Common myeloid progenitor, CD34-positive (primary cell): ENCODE data around the gene IMP4.

ENCODE experiments used
- CTCF ChIA-PET: fragments of 350-600 bp; sonication (Branson Sonifier 250); formaldehyde crosslinking; loops from one replicate; lab custom pipeline; 2021; ENCODE audit warnings: antibody characterized with exemption; lab: Charles Lee
- POLR2A ChIA-PET: fragments of 350-600 bp; sonication (Branson Sonifier 250); formaldehyde crosslinking; loops from one replicate; lab custom pipeline; 2021; ENCODE audit warnings: antibody characterized with exemption; lab: Charles Lee
- DNase-seq, 3 donors: peaks; one replicate each; pipeline versions ENCODE4 v3.0.0 to v3.0.0-alpha.2; 2013
- H3K27ac ChIP-seq, 2 experiments: 1 replicate in 1 of 2; 2 replicates in 1 of 2; pipeline ENCODE4 v1.7.0; 2013; ENCODE audit warnings: inconsistent platforms in 2 of 2, low read length in 2 of 2, mild to moderate bottlenecking in 2 of 2, low read depth in 1 of 2, moderate library complexity in 1 of 2; ENCODE audit not compliant: severe bottlenecking in 2 of 2, insufficient read depth in 1 of 2, poor library complexity in 1 of 2
- H3K27me3 ChIP-seq, 5 experiments: replicated peaks in 2 of 5; 1 replicate in 3 of 5; 2 replicates in 2 of 5; pipeline versions ENCODE4 v1.6.1 to v1.7.0; 2013; ENCODE audit warnings: low read length in 4 of 5, mild to moderate bottlenecking in 2 of 5, moderate library complexity in 2 of 5, inconsistent platforms in 1 of 5; ENCODE audit not compliant: insufficient read depth in 5 of 5, control insufficient read depth in 4 of 5
- H3K36me3 ChIP-seq, 4 experiments: 1 replicate in 2 of 4; 2 replicates in 2 of 4; pipeline versions ENCODE4 v1.6.1 to v1.7.0; 2013; ENCODE audit warnings: low read length in 3 of 4, control low read depth in 1 of 4, mild to moderate bottlenecking in 1 of 4; ENCODE audit not compliant: control insufficient read depth in 4 of 4, insufficient read depth in 4 of 4
- H3K4me1 ChIP-seq, 4 experiments: 1 replicate in 3 of 4; 2 replicates in 1 of 4; pipeline versions ENCODE4 v1.6.1 to v1.7.1; 2013; ENCODE audit warnings: low read length in 3 of 4, mild to moderate bottlenecking in 3 of 4, control low read depth in 1 of 4, inconsistent platforms in 1 of 4, moderate library complexity in 1 of 4; ENCODE audit not compliant: control insufficient read depth in 4 of 4, insufficient read depth in 4 of 4; ENCODE audit errors: control extremely low read depth in 1 of 4
- H3K4me3 ChIP-seq, 7 experiments: 1 replicate in 4 of 7; 2 replicates in 3 of 7; pipeline versions ENCODE4 v1.5.1 to v1.7.0; 2013; ENCODE audit warnings: mild to moderate bottlenecking in 7 of 7, low read length in 6 of 7, moderate library complexity in 6 of 7, inconsistent platforms in 2 of 7, low read depth in 2 of 7, control low read depth in 1 of 7; ENCODE audit not compliant: insufficient read depth in 4 of 7, control insufficient read depth in 1 of 7; ENCODE audit errors: extremely low read depth in 1 of 7
- H3K9me3 ChIP-seq, 5 experiments: 1 replicate in 4 of 5; 2 replicates in 1 of 5; pipeline versions ENCODE4 v1.6.1 to v1.7.1; 2013; ENCODE audit warnings: low read length in 4 of 5, mild to moderate bottlenecking in 2 of 5, inconsistent platforms in 1 of 5, low read depth in 1 of 5, moderate library complexity in 1 of 5; ENCODE audit not compliant: control insufficient read depth in 4 of 5, insufficient read depth in 2 of 5; ENCODE audit errors: control extremely low read depth in 1 of 5
- WGBS: methylation state at CpG from one replicate; pipeline ENCODE4 v1.1.5; 2013; ENCODE audit not compliant: insufficient coverage; 5-methylcytosine and 5-hydroxymethylcytosine counted together

The IMP4 gene

GRCh38 chr2:130365075-130365474 is 22.4 kb downstream of the IMP4 start:
- H3K4me3 ChIP-seq, result no peak overlapping the region
- no CpG with 5 or more reads among the region's 2 CpGs for WGBS
- ChIA-PET POLR2A (no interaction called here), CTCF (no interaction called here)
- peaks cover 0 to 7% (median 0%) of the 10 kb centered on the region in 4 experiments for H3K4me1 ChIP-seq
- H3K27ac ChIP-seq, result no peak overlapping the region
- H3K9me3 ChIP-seq, result peaks cover 0 to 2% (median 0%) of the 10 kb centered on the region in 5 experiments
- peak in 2 of 3 donors; percentile 17 to 30 for DNase-seq
- no peaks in the 10 kb centered on the region for H3K36me3 ChIP-seq
- H3K27me3 ChIP-seq, result no peaks in the 10 kb centered on the region

DNA sequence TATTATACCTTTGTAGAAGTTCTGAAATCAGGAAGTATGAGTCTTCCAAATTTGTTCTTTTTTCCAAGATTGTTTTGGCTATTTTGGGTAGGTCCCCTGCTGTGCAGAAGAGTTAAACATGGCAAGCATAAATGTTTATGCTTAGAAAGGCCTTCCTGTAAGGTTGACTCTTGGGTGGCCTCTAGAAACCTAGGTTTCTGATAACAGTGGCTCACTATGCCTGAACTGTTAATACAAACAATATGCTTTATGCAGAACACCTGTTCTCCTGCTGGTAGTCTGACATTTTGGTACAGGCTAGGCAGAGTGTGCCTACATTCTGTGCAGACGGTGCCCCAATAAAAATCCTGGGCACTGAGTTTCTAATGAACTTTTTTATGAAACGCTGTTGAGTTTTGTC is 23.3 kb downstream of the IMP4 start:
- WGBS, result 100% methylated on average over 2 of the region's 2 CpGs
- no peak overlapping the region for H3K4me3 ChIP-seq
- ChIA-PET CTCF (interaction anchor here (1.0 kb wide), 1 partner anchor 24 kb away, joined by 3 read pairs; the partner anchor contains the start of gene IMP4), POLR2A (no interaction called here)
- peaks cover 0 to 2% (median 0%) of the 10 kb centered on the region in 5 experiments for H3K9me3 ChIP-seq
- H3K27ac ChIP-seq, result no peak overlapping the region
- no peaks in the 10 kb centered on the region for H3K27me3 ChIP-seq
- H3K36me3 ChIP-seq, result peaks cover 0 to 3% (median 0%) of the 10 kb centered on the region in 4 experiments
- DNase-seq, result no peak
- peaks cover 0 to 8% (median 2%) of the 10 kb centered on the region in 4 experiments for H3K4me1 ChIP-seq

DNA sequence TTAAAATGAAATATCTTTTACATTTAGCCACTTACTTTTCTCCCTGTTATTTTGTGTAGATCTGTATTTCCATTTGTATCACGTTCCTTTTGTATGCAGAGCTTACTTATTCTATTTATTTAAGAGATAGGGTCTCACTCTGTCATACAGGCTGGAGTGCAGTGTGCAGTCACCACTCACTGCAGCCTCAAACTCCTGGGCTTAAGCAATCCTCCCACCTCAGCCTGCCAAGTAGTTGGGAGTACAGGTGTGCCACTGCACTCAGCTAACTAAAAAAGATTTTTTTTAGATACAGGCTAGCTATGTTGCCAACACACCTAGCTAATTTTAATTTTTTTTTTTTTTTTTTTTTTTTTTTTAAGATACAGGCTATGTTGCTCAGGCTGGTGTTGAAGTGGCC is 24.0 kb downstream of the IMP4 start:
- no peak overlapping the region for H3K4me3 ChIP-seq
- peaks cover 0 to 15% (median 10%) of the 10 kb centered on the region in 4 experiments for H3K4me1 ChIP-seq
- CTCF ChIA-PET, result interaction anchor here (1.0 kb wide), 1 partner anchor 24 kb away, joined by 3 read pairs; the partner anchor contains the start of gene IMP4
- no peak overlapping the region for H3K27ac ChIP-seq
- peaks cover 0 to 2% (median 0%) of the 10 kb centered on the region in 5 experiments for H3K9me3 ChIP-seq
- no peak for DNase-seq
- no CpG with 5 or more reads among the region's 1 CpG for WGBS
- POLR2A ChIA-PET, result no interaction called here
- H3K27me3 ChIP-seq, result no peaks in the 10 kb centered on the region
- peaks cover 0 to 3% (median 0%) of the 10 kb centered on the region in 4 experiments for H3K36me3 ChIP-seq

GRCh38 chr2:130368786-130369185 is 26.1 kb downstream of the IMP4 start:
- Histone ChIP-seq H3K27me3 (no peaks in the 10 kb centered on the region), H3K4me1 (peaks cover 0 to 31% (median 25%) of the 10 kb centered on the region in 4 experiments), H3K9me3 (no peaks in the 10 kb centered on the region), H3K27ac (no peak overlapping the region), H3K36me3 (peaks cover 0 to 3% (median 0%) of the 10 kb centered on the region in 4 experiments), H3K4me3 (no peak overlapping the region)
- CTCF ChIA-PET, result interaction anchor here (1.3 kb wide), 1 partner anchor 9 kb away, joined by 4 read pairs; no protein-coding TSS in a partner anchor
- POLR2A ChIA-PET, result no interaction called here
- WGBS, result 100% methylated on average over 2 of the region's 5 CpGs
- DNase-seq, result no peak

DNA sequence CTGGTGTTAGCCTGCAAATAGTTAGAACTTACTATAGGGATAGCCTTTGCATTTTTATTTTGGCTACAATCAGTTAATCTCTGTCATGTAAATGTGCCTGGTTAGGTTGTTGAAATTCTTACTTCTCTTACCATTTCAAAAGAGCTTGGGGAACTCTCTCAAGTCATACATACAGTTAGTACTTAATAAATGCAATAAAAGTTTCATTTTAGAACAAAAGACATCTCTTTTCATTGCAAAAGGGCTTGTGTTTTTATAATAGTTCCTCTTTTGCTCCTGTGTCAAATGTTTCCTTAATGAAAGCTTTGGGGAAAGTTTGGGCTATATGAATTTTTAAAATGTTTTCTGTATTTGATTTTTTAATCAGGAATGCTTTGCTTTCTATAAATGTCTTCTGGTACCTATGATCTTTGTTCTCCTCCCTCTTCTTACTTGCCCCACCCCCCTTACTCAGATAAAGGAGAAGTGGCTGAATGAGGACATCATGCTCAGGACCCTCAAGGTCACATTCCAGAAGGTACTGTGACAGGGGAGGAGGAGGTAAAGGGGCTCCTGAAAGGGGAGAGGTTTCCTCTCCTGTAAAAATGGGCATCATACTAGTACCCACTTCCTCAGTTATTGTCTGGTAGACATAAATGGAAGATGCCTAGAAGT is 26.7 kb downstream of the IMP4 start:
- no peak overlapping the region for H3K27ac ChIP-seq
- POLR2A ChIA-PET, result no interaction called here
- no peak for DNase-seq
- no peak overlapping the region for H3K4me3 ChIP-seq
- H3K27me3 ChIP-seq, result no peaks in the 10 kb centered on the region
- no peaks in the 10 kb centered on the region for H3K9me3 ChIP-seq
- CTCF ChIA-PET, result interaction anchor here (1.3 kb wide), 1 partner anchor 8 kb away, joined by 4 read pairs; no protein-coding TSS in a partner anchor
- peaks cover 0 to 31% (median 25%) of the 10 kb centered on the region in 4 experiments for H3K4me1 ChIP-seq
- peaks cover 0 to 4% (median 0%) of the 10 kb centered on the region in 4 experiments for H3K36me3 ChIP-seq

DNA sequence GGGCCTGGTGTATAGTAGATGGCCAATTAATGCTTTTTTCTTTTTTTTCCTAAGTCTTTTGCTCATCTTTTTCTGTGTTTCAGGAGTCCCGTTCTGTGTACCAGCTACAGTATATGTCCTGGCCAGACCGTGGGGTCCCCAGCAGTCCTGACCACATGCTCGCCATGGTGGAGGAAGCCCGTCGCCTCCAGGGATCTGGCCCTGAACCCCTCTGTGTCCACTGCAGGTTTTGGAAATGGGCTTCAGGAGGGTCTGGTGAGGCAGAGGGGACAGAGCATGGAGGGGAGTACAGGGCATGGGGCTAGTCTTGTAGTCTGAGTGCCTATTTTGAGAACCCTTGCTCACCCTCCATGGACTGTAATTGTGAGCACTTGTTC is 27.3 kb downstream of the IMP4 start:
- Histone ChIP-seq H3K36me3 (peaks cover 0 to 9% (median 0%) of the 10 kb centered on the region in 4 experiments), H3K4me1 (peaks cover 0 to 31% (median 25%) of the 10 kb centered on the region in 4 experiments), H3K27ac (no peak overlapping the region), H3K9me3 (no peaks in the 10 kb centered on the region), H3K27me3 (no peaks in the 10 kb centered on the region), H3K4me3 (no peak overlapping the region)
- 100% methylated on average over 5 of the region's 5 CpGs for WGBS
- POLR2A ChIA-PET, result no interaction called here
- CTCF ChIA-PET, result no interaction called here
- no peak for DNase-seq

GRCh38 chr2:130370490-130370889 is 27.8 kb downstream of the IMP4 start:
- no peak for DNase-seq
- H3K27ac ChIP-seq, result no peak overlapping the region
- no peaks in the 10 kb centered on the region for H3K9me3 ChIP-seq
- peaks cover 0 to 9% (median under 1%) of the 10 kb centered on the region in 4 experiments for H3K36me3 ChIP-seq
- ChIA-PET CTCF (no interaction called here), POLR2A (no interaction called here)
- peaks cover 0 to 31% (median 25%) of the 10 kb centered on the region in 4 experiments for H3K4me1 ChIP-seq
- no peaks in the 10 kb centered on the region for H3K27me3 ChIP-seq
- no peak overlapping the region for H3K4me3 ChIP-seq
- 98% methylated on average over 9 of the region's 9 CpGs for WGBS
